Panc1 (cell line): ENCODE results near the gene FAM83B. TPM values are rescaled to one million over a fixed set of nuclear protein-coding genes. Genes with fewer than 3 reads are reported as not detected.

Source experiments
- ATAC-seq: fragments of 200-7000 bp; cut with Tn5 transposase; 2 replicates; pipeline ENCODE4 v1.9.1; 2020; ENCODE audit warnings: mild to moderate bottlenecking, moderate library complexity
- BruUV-seq: library from RNA; stranded (reverse); fragments of 400-500 nt; replicated peaks from 2 replicates; lab custom pipeline; 2021; lab: Mats Ljungman, UMichigan
- CTCF ChIA-PET: fragments of 300-600 bp; sonication (Branson Sonifier 250); formaldehyde crosslinking; loops from one replicate; lab custom pipeline; 2022; ENCODE audit warnings: antibody characterized with exemption; lab: Charles Lee
- POLR2A ChIA-PET: fragments of 300-600 bp; sonication (Branson Sonifier 250); formaldehyde crosslinking; loops from one replicate; lab custom pipeline; 2022; ENCODE audit warnings: antibody characterized with exemption; lab: Charles Lee
- DNase-seq: peaks from one replicate; pipeline ENCODE4 v3.0.0-alpha.2; 2010; ENCODE audit warnings: low read depth, low spot score
- H3K27ac ChIP-seq: 2 replicates; pipeline ENCODE4 v1.5.1; 2011; ENCODE audit warnings: mild to moderate bottlenecking, low read length, inconsistent platforms
- H3K27me3 ChIP-seq: fragments of 200-500 bp; sonication (Bioruptor generic); 2 replicates; pipeline ENCODE4 v1.6.0; 2014; ENCODE audit warnings: low read length, inconsistent platforms; ENCODE audit not compliant: control insufficient read depth, insufficient read depth
- H3K36me3 ChIP-seq: fragments of 200-500 bp; sonication (Bioruptor generic); 2 replicates; pipeline ENCODE4 v1.5.1; 2014; ENCODE audit warnings: inconsistent platforms, mild to moderate bottlenecking, low read length, moderate library complexity; ENCODE audit not compliant: control insufficient read depth, insufficient read depth
- H3K4me1 ChIP-seq: 2 replicates; pipeline ENCODE4 v1.5.1; 2011; ENCODE audit warnings: inconsistent platforms, mild to moderate bottlenecking, low read length, moderate library complexity; ENCODE audit not compliant: control insufficient read depth, insufficient read depth
- H3K4me3 ChIP-seq, 2 experiments: 2 replicates each; pipeline ENCODE4 v1.5.1; 2011 to 2012; ENCODE audit warnings: low read depth in 2 of 2, low read length in 2 of 2, mild to moderate bottlenecking in 2 of 2, inconsistent platforms in 1 of 2, moderate library complexity in 1 of 2
- H3K9me3 ChIP-seq: fragments of 200-500 bp; sonication (Bioruptor generic); 2 replicates; pipeline ENCODE4 v1.5.1; 2014; ENCODE audit warnings: low read depth, mild to moderate bottlenecking, inconsistent platforms, low read length, moderate library complexity; ENCODE audit not compliant: control insufficient read depth, insufficient read depth
- CTCF ChIP-seq: fragments of 450-650 bp; IDR thresholded peaks from 2 replicates; pipeline ENCODE4 v1.5.1; 2017; ENCODE audit warnings: mild to moderate bottlenecking
- POLR2AphosphoS5 ChIP-seq: IDR thresholded peaks from 2 replicates; pipeline ENCODE4 v1.6.1; 2012; ENCODE audit warnings: mild to moderate bottlenecking, low read depth, low read length, moderate library complexity
- SIN3A ChIP-seq: IDR thresholded peaks from 2 replicates; pipeline ENCODE4 v1.6.1; 2012; ENCODE audit warnings: low read depth, mild to moderate bottlenecking, low read length, moderate library complexity, borderline replicate concordance; ENCODE audit not compliant: insufficient read depth
- TCF7L2 ChIP-seq: IDR thresholded peaks from 2 replicates; pipeline ENCODE4 v1.6.1; 2011; ENCODE audit warnings: mild to moderate bottlenecking, low read depth, low read length, inconsistent platforms
- in situ Hi-C: cut with HindIII; loops from 2 replicates; pipeline ENCODE4 v1.10.0; 2016; ENCODE audit warnings: low sequenced_read_pairs, low pct_unique_long_range_greater_than_20kb
- intact Hi-C: fragments of 100-400 bp; cut with micrococcal nuclease; formaldehyde crosslinking; loops from one replicate; pipeline ENCODE4 v1.10.0; 2022; ENCODE audit not compliant: unreplicated experiment
- total RNA-seq: library from RNA; stranded (reverse); gene quantifications from one replicate; pipeline ENCODE4 v1.2.1, GENCODE V29; 2021; ENCODE audit not compliant: unreplicated experiment
- TF ChIP-seq, protein P1 (sequence below), 2 experiments: IDR thresholded peaks; 2 replicates each; pipeline ENCODE4 v1.6.1; 2011 to 2012; ENCODE audit warnings: low read depth in 2 of 2, control low read depth in 1 of 2, low read length in 1 of 2, mild to moderate bottlenecking in 1 of 2, moderate library complexity in 1 of 2; ENCODE audit not compliant: insufficient read depth in 1 of 2

Gene FAM83B
- total RNA-seq, 1 experiment from 2014 or later, result not detected

- ChIA-PET POLR2A (no interaction called here), CTCF (interaction anchor here (0.6 kb wide), 1 partner anchor 24 kb away, joined by 12 read pairs; no protein-coding TSS in a partner anchor)
- intact Hi-C loops (no loop called here), in situ Hi-C loops (no loop called here)
- H3K27me3 ChIP-seq, result no peaks in the 10 kb centered on the region
- ATAC-seq (no peak), DNase-seq (no peak)
- no TSS peak for BruUV-seq
- TF ChIP-seq, protein P1, sequence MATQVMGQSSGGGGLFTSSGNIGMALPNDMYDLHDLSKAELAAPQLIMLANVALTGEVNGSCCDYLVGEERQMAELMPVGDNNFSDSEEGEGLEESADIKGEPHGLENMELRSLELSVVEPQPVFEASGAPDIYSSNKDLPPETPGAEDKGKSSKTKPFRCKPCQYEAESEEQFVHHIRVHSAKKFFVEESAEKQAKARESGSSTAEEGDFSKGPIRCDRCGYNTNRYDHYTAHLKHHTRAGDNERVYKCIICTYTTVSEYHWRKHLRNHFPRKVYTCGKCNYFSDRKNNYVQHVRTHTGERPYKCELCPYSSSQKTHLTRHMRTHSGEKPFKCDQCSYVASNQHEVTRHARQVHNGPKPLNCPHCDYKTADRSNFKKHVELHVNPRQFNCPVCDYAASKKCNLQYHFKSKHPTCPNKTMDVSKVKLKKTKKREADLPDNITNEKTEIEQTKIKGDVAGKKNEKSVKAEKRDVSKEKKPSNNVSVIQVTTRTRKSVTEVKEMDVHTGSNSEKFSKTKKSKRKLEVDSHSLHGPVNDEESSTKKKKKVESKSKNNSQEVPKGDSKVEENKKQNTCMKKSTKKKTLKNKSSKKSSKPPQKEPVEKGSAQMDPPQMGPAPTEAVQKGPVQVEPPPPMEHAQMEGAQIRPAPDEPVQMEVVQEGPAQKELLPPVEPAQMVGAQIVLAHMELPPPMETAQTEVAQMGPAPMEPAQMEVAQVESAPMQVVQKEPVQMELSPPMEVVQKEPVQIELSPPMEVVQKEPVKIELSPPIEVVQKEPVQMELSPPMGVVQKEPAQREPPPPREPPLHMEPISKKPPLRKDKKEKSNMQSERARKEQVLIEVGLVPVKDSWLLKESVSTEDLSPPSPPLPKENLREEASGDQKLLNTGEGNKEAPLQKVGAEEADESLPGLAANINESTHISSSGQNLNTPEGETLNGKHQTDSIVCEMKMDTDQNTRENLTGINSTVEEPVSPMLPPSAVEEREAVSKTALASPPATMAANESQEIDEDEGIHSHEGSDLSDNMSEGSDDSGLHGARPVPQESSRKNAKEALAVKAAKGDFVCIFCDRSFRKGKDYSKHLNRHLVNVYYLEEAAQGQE (IDR thresholded peaks at IDR 0.05; ENCODE audit: insufficient read depth in 1 of 2, low read depth in 2 of 2, low read length in 1 of 2), result no peak
- no peak for TF ChIP-seq TCF7L2
- no peak for TF ChIP-seq SIN3A
- TF ChIP-seq CTCF, result no peak
- TF ChIP-seq POLR2AphosphoS5, result no peak
- H3K9me3 ChIP-seq, result no peaks in the 10 kb centered on the region
- H3K27ac ChIP-seq, result no peak overlapping the region
- H3K36me3 ChIP-seq, result no peaks in the 10 kb centered on the region
- no peaks in the 10 kb centered on the region for H3K4me1 ChIP-seq
- H3K4me3 ChIP-seq, result no peak overlapping the region
Observed at GRCh38 chr6:54897462-54898189, 51.1 kb downstream of the FAM83B start.

GRCh38 chr6:54898767-54899166 lies 52.2 kb downstream of the FAM83B start:
- no peak for DNase-seq
- ATAC-seq, result no peak
- intact Hi-C loops, result no loop called here
- ChIA-PET CTCF (no interaction called here), POLR2A (interaction anchor here (0.7 kb wide), 1 partner anchor 1333 kb away, joined by 3 read pairs; no protein-coding TSS in a partner anchor)
- Histone ChIP-seq H3K9me3 (no peaks in the 10 kb centered on the region), H3K36me3 (no peaks in the 10 kb centered on the region), H3K27me3 (no peaks in the 10 kb centered on the region), H3K4me3 (no peak overlapping the region), H3K27ac (no peak overlapping the region), H3K4me1 (no peaks in the 10 kb centered on the region)
- in situ Hi-C loops, result no loop called here
- no TSS peak for BruUV-seq
- no peak for TF ChIP-seq CTCF
- no peak for TF ChIP-seq POLR2AphosphoS5
- TF ChIP-seq, protein P1 (IDR thresholded peaks at IDR 0.05; ENCODE audit: insufficient read depth in 1 of 2, low read depth in 2 of 2, low read length in 1 of 2), result no peak
- TF ChIP-seq TCF7L2, result no peak
- no peak for TF ChIP-seq SIN3A
